HG02852 (cell line): Measurements from ENCODE around the gene LIME1.

Experiments used
- ATAC-seq: cut with Tn5 transposase; IDR thresholded peaks from one replicate; pipeline ENCODE4 v1.9.1; 2021; ENCODE audit warnings: mild to moderate bottlenecking, moderate library complexity; ENCODE audit not compliant: unreplicated experiment

Gene LIME1

GRCh38 chr20:63696628-63697356 is 39.7 kb upstream of the LIME1 start, which contains the start of gene TNFRSF6B:
TSS of gene TNFRSF6B (plus strand) at chr20:63696652. CDS start at chr20:63696768, 116 bp downstream.
- no peak for ATAC-seq

DNA sequence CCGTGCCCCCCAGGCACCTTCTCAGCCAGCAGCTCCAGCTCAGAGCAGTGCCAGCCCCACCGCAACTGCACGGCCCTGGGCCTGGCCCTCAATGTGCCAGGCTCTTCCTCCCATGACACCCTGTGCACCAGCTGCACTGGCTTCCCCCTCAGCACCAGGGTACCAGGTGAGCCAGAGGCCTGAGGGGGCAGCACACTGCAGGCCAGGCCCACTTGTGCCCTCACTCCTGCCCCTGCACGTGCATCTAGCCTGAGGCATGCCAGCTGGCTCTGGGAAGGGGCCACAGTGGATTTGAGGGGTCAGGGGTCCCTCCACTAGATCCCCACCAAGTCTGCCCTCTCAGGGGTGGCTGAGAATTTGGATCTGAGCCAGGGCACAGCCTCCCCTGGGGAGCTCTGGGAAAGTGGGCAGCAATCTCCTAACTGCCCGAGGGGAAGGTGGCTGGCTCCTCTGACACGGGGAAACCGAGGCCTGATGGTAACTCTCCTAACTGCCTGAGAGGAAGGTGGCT is 39.1 kb upstream of the LIME1 start:
- ATAC-seq = no peak

- ATAC-seq = no peak
These were observed 38.5 kb upstream of the LIME1 start for GRCh38 chr20:63697868-63698545.

DNA sequence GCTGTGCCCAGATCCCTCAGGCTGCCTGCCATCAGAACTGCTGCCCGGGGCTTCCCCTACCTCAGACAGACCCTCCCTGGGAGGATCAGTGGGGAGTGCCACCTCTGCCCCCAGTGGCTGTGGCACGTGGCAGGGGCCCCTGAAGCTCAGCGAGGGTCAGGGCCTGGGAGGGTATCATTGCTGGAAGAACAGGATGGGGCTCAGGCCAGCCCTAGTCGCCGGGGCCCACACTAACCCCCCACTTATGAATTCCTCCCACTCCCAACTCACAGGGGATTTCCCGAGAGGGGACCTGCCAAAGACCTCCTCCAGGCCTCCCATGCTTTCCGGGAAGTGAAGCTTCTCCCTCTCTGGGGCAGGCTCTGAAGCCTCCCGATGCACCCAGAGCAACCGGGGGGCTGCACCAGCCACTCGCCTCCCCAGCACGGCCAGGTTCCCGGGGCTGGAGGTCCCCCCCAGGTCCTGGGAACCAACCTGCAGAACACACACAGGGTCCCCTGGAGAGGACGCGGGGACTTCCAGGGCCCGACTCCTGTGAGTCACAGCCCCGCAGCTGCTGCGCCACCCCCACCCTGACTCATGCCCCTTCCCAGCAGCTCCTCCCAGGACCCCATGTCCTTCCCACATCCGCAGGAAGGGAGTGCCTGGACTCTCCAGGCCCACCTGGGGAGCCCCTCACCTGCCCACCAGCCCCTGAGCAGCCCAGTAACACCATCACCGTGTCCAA is 37.6 kb upstream of the LIME1 start:
- no peak for ATAC-seq

GRCh38 chr20:63699466-63700198 is 36.8 kb upstream of the LIME1 start:
- no peak for ATAC-seq

DNA sequence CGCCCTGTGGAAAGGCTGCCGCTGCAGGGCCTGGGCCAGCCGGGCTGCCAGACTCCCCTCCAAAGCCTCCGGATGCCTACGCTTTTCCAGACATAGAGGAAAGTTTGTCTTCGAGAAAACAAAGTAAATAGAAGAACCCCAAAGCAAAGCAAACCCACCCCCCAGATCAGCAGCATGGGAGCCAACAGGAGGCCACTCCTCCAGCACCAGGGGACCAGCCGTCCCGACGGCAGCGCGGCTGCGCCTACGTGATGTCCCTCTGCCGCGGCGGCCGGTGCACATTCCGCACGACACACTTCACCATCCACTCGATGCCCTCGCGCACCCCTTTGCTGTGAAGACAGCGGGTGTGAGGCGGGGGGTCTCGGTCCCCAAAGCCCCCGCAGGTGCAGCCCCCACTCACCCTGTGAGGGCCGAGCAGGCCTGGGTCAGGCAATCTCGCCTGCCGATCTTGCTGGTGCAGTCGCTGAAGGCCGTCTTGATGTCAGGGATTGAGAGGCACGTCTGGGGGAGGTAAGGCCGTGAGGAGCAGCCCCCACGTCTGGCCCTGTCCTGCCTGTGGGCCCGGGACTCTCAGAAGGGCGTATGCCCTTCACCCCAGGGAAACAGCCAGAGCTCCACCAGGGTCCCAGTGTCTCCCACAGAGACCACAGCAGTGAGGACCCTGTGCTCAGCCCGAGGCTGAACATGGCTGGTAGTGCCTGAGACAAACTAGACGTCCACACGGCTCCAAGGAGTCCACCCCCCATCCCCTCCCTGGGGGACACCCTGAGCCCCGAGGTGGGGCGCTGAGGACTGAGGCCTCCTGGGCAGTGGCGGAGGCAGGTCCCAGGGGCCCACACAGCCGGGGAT is 36.0 kb upstream of the LIME1 start:
- ATAC-seq = no peak

DNA sequence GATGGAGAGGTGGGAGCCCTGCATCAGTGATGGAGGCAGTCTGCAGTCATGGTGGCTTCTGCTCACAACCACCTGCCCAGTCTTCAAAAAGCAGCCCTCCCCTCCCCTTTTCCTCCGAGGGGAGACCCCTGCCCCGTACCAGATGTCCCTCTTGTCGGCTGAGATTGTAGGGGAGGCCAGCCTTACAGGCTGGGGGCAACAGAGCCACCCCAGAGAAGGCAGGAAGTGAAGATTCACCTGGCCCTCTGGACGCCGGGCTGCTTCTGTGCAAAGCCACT is 35.5 kb upstream of the LIME1 start:
- no peak for ATAC-seq

- no peak for ATAC-seq
These were observed 35.0 kb upstream of the LIME1 start for GRCh38 chr20:63701329-63702035.

GRCh38 chr20:63702036-63702665 is 34.3 kb upstream of the LIME1 start:
- no peak for ATAC-seq

GRCh38 chr20:63702751-63703470 is 33.6 kb upstream of the LIME1 start:
- ATAC-seq = no peak

DNA sequence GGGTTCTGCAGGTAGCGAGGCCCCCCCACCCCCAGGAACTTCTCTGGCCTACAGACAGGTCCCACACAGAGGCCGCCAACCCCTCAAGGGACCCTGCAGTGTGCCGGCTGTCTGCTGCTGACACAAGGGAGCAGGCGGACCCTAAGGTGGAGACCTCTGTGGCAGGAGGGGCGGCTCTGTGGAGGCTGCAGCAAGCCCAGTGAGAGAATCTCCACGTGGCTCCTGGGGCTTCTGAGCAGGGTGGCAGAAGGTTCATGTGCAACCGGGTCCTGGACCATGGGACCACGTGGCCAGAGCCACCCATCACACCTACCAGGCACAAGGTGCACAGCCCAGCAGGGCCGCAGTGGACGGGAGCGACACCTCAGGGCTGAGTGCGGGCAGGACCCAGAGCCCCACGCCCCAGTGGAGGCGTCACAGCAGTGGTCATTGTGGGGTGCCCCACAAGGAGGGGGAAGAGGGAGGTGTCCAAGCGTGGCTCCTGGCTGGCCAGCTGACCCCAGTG is 32.9 kb upstream of the LIME1 start:
- no peak for ATAC-seq

GRCh38 chr20:63703976-63704748 is 32.3 kb upstream of the LIME1 start:
- no peak for ATAC-seq

DNA sequence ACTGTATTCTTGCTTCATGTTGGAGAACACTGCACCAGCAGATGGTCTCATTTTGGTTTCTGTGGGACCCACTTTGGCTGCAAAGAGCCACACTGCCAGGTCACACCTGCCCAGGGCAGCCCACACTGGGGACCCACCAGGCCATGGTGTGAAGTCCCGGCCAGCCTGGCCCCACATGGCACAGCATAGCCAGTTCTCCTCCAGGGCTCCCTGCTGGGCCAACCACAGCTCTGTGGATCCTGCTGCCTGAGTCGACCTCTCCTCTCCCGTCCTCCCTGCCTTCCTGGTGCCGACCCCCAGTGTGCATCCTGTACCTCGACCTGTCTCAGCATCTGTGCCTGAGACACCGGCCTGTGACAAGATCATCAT is 31.7 kb upstream of the LIME1 start:
- no peak for ATAC-seq

DNA sequence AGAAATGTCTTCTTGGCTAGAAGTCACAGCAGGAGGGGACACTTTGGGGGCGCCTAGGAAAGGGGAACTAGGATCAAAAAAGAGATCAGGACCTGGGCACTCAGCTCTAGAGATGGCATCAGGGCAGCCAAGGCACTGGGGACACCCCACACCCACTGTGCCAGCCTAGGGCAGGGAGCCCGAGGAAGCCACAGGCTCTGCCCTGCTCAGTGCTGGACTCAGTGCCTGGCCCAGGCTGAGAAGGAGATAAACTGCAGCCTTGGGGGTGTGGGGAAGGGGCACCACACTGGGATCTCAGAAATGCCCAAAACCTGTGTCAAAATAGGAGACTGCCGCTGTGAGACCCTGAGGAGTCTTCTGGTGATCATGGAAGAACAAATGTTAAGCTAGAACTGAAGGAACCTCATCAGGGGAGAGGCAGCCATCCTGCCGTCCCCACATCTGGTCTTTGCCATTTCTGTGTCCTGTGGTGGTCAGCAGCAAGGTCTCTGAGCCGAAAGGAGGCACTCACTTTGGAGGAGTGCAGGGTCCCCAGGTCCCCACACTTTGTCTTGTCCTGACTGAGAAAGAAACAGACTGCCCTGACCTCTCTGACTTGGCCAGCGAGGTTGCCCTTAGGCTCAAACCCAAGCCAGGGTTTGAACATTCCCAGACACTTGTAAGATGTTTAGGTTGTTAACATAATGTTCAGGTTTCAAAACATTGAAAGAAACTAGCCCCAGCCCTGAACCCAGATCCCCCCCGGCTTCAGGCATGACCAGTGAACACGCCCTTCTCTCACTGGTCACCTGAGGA is 31.0 kb upstream of the LIME1 start:
- no peak for ATAC-seq

DNA sequence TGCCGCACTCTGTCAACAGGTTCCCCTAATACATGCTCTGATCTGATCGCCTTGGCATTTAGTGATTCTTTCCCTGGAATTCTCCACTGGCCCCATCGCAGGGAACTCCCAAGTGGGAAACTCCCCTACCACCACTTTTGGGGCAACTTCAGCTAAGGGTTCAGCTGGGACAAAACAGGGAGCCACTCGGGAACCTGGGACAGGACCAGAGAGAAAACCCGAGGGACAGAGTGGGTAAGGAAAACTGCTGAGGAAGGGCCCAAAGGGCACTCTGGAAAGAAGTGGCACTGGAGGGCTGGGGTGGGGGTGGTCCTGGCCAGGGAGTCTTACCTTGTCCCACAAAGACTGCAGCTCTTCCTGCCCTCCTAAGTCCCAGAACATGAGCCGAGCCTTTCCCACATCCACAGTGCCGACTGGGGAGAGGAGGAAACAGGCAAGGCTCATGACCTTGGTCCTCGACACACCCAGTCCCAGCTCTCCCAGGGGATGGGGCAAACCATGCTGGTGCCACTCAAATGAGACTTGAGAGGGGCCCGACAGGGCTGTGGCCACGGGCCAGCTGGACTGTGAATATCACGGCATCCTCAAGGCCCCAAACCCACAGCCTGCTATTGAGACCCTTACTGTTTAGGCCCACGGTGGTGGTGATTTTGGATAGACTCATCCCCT is 30.3 kb upstream of the LIME1 start:
- ATAC-seq = no peak

DNA sequence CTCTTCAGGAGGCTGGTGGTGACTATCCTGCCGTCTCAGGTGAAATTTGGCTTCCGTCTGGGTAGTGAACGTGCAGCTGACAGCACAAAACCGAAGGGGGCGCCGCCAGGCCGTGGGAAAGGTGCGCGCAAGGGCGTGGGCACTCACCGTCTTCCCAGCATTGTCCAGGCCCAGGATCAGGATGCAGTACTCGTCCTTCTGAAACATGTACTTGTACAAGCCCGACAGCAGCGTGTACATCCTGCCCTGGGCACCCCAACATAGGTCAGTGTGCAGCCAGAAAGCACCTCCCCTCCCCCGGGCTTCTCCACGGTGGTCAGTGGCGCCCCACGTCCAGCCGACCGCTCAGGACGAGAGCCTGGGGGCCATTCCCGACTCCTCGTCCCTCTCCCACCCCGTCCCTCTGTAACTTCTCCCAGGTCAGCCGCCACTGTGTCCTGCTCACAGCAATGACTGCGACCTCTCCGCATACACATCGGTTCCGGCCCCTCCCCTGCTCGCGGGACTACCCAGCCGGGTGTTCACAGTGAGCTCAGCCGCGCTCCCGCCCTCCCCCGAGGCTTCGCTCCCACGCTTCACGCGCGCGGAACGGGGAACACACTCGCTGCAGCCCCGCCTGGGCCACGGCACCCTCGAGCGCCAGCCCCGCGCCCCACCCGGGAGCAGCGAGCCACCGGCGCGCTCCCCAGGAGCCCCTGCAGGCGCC is 29.5 kb upstream of the LIME1 start:
- ATAC-seq = peak; percentile 31
